Bronchial epithelial cell (primary cell): ENCODE results near the gene LRP1B. TPM values are rescaled to one million over a fixed set of nuclear protein-coding genes. Genes with fewer than 3 reads are reported as not detected.

Experiments used
- DNase-seq: peaks from one replicate; pipeline ENCODE4 v3.0.0-alpha.2; 2010; ENCODE audit warnings: low read depth
- FAIRE-seq: peaks from 2 replicates; lab custom pipeline; 2011; peaks lifted over from hg19 to GRCh38; lab: Jason Lieb, UNC
- H3K27me3 ChIP-seq: 2 replicates; pipeline ENCODE4 v1.5.1; 2011; ENCODE audit warnings: low read length; ENCODE audit not compliant: control insufficient read depth, insufficient read depth
- H3K36me3 ChIP-seq: 2 replicates; pipeline ENCODE4 v1.5.1; 2011; ENCODE audit warnings: low read length; ENCODE audit not compliant: control insufficient read depth, insufficient read depth
- H3K4me3 ChIP-seq: 2 replicates; pipeline ENCODE4 v1.5.1; 2011; ENCODE audit warnings: mild to moderate bottlenecking, low read depth, low read length, control low read depth
- total RNA-seq: library from RNA; depleted of rRNA; stranded (reverse); fragments of >200 nt; gene quantifications from 2 replicates; pipeline ENCODE4 v1.2.1, GENCODE V29; 2014
- TF ChIP-seq, protein P1 (sequence below): IDR thresholded peaks from 2 replicates; pipeline ENCODE4 v1.5.1; 2011; ENCODE audit warnings: mild to moderate bottlenecking, moderate library complexity, low read length, control low read depth, inconsistent platforms; ENCODE audit not compliant: insufficient read depth, severe bottlenecking

LRP1B gene
- total RNA-seq, 1 donor from 2014 or later = under 0.01 TPM

DNA sequence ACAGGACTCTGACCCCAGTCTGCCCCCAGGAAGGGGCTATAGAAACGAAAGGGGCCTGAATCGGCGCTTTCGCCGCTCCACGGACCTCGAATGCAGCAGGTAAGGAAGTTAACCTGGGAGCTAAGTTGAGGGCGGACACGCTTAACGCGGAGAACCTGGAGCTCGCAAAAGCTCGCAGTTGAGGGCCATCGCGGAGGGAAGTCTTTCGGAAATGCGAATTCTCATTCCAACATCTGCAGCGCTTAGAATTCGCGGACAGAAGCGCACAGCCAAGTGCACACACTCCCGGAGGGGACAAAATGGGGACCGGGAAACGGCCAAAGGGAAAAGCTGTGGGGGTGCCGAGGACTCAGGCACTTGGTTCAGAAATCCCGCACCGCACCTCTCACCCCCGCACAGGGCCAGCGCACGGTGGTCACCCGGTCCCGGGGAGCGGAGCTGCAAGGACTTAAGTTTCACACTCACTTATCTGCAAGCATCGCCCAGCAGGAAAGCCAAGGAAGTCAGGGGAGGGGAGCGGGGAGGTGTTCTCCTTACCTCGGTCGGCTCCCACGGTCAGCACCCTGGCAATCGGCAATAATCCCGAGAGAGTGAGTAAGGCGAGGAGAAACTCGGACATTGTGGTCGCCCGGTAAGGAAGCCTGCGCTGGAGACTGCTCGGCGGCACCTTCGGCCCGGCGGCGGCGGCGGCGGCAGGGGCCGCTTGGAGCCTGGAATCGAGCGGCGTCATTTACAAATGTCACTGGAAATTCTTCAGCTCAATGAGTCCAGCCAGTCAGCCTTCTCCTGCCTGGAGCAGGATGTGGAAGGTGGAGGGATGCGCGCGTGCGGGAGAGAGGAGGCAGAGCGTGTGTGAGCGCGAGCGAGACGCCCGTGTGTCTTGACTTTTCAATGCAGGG, 456 bp downstream of the LRP1B start:
- no peak for FAIRE-seq
- peak; percentile 45 for DNase-seq

DNA sequence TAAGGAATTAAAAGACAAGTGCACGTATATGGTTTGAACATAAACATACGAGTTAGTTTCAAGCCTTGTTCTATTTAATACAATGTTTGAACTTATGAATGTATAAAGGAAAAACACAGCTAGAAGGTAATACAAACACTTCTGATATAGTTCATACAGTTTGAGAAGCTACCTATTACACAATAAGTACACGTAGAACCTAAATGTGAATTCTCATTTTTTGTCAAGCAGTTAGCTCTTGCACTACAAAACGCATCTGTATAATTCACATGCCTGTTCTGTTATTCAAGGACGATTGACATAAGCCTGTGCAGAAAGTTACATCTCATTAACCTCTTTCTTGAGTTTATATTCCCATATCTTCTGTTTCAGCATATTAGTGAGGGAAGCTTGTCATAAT, 2.7 kb downstream of the LRP1B start:
- DNase-seq = no peak
- H3K4me3 ChIP-seq = no peak overlapping the region
- no peak for FAIRE-seq
- peaks cover 14% of the 10 kb centered on the region for H3K27me3 ChIP-seq
- TF ChIP-seq, protein P1, sequence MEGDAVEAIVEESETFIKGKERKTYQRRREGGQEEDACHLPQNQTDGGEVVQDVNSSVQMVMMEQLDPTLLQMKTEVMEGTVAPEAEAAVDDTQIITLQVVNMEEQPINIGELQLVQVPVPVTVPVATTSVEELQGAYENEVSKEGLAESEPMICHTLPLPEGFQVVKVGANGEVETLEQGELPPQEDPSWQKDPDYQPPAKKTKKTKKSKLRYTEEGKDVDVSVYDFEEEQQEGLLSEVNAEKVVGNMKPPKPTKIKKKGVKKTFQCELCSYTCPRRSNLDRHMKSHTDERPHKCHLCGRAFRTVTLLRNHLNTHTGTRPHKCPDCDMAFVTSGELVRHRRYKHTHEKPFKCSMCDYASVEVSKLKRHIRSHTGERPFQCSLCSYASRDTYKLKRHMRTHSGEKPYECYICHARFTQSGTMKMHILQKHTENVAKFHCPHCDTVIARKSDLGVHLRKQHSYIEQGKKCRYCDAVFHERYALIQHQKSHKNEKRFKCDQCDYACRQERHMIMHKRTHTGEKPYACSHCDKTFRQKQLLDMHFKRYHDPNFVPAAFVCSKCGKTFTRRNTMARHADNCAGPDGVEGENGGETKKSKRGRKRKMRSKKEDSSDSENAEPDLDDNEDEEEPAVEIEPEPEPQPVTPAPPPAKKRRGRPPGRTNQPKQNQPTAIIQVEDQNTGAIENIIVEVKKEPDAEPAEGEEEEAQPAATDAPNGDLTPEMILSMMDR = no peak
- no peaks in the 10 kb centered on the region for H3K36me3 ChIP-seq

More for the DNA sequence above, 456 bp downstream of the LRP1B start:
- Histone ChIP-seq H3K36me3 (no peaks in the 10 kb centered on the region), H3K4me3 (peak overlapping the region; percentile 38), H3K27me3 (peaks cover 14% of the 10 kb centered on the region)
- TF ChIP-seq, protein P1 = no peak

- peaks cover 14% of the 10 kb centered on the region for H3K27me3 ChIP-seq
- no peaks in the 10 kb centered on the region for H3K36me3 ChIP-seq
- DNase-seq = no peak
- no peak overlapping the region for H3K4me3 ChIP-seq
- TF ChIP-seq, protein P1 = no peak
- no peak for FAIRE-seq
Measured at GRCh38 chr2:142127248-142127647, 3.6 kb downstream of the LRP1B start.

- Histone ChIP-seq H3K4me3 (no peak overlapping the region), H3K36me3 (no peaks in the 10 kb centered on the region), H3K27me3 (peaks cover 7% of the 10 kb centered on the region)
- FAIRE-seq = no peak
- DNase-seq = no peak
- TF ChIP-seq, protein P1 = no peak
Measured at GRCh38 chr2:142124706-142125105, 6.1 kb downstream of the LRP1B start.

DNA sequence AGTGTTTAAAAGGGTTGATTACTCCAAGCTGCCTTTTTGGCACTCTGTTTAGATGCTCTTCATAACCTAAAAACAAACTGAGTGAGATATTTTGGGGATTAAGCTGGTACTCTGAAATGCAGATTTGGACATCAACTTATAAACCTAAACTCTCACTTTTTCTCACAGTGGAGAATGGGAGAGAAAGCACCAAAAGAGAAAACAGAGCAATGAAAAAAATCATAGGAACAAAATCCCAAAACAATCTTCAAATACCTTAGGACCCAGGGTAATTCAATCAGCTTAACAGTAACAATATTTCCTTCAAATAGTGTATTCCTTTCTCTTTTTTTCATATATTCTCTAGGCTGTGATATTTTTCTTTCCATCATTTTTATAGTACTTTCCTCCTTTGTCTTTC, 11.5 kb downstream of the LRP1B start:
- FAIRE-seq (no peak), DNase-seq (no peak)
- Histone ChIP-seq H3K27me3 (no peaks in the 10 kb centered on the region), H3K36me3 (no peaks in the 10 kb centered on the region), H3K4me3 (no peak overlapping the region)
- TF ChIP-seq, protein P1 = no peak

DNA sequence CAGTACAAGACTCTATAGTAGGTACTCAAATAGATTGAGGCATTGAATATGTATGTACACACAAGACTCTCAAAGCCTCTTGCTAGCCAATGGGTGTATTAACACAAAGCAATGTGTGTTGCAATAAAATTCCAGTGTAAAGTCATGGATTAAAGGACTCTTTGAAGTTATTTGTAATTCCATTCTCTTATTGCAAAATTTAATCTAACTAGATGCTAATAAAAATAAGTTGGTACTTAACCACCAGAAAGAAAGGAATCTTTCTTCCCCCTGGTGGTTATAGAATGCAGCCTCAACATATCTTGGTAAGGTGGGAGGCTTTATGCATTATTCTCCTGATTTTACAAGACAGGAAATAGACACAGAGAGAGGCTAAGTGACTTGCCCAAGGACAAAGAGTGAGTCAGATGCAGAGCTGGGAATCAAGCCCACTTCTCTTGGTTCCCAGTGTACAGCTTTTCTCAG, 18.0 kb downstream of the LRP1B start:
- Histone ChIP-seq H3K4me3 (no peak overlapping the region), H3K36me3 (no peaks in the 10 kb centered on the region), H3K27me3 (no peaks in the 10 kb centered on the region)
- no peak for FAIRE-seq
- TF ChIP-seq, protein P1 = no peak
- peak; percentile 75 for DNase-seq
